HG03575 (cell line): ENCODE results near the gene MYPN.
"Not testable (repeated sequence)": the region's sequence is repeated elsewhere in the genome, so short reads cannot be mapped to it uniquely, and the experiment has no call there.

Experiments
- ATAC-seq: cut with Tn5 transposase; IDR thresholded peaks from one replicate; pipeline ENCODE4 v1.9.1; 2021; ENCODE audit not compliant: unreplicated experiment, insufficient number of reproducible peaks, low FRiP score; ENCODE audit errors: extremely low read depth

The MYPN gene

GRCh38 chr10:68239596-68240150 is 130.4 kb downstream of the MYPN start:
- no peak for ATAC-seq

DNA sequence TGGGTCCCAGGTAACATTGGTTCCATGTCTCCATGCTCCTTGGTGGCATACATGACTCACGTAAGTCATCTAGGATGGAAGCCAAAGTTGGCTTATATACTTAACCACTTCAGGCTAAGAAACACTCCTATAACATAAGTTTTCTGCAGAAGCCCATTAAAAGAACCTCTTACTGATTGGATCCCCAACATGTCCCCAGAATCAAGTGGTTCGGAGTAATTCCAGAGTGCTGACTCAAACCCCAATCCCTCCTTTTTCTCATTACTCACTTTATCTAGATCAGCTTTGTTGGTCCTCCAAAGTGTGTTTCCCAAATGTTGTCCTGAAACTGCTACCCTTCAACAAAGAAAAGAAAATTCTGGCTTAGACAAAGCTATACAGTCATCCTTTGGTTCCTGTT is 132.8 kb downstream of the MYPN start:
- no peak for ATAC-seq

- not testable (repeated sequence) for ATAC-seq
Observed at GRCh38 chr10:68246397-68246796, 137.1 kb downstream of the MYPN start.

GRCh38 chr10:68247931-68248330 is 138.6 kb downstream of the MYPN start:
- ATAC-seq: no peak

DNA sequence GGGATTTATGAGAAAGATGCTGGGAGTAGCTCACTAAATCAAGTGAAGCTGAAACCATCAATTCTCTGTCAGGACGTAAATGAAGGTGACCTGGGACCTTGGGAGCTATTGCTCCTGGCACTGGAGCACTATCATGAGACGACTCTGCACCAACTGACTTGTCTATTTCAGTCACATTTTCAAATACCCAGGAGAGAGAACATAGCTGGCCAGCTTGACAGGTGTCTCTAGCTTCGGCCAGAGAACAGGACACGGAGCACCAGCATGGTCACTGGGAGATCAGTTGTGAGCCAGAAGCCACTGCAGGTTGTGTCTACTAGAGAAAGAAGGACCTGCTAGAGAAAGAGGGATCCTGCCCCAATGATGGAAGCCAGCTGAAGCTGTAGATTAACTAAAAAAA is 140.0 kb downstream of the MYPN start:
- ATAC-seq: no peak

GRCh38 chr10:68251151-68251550 is 141.9 kb downstream of the MYPN start:
- no peak for ATAC-seq

DNA sequence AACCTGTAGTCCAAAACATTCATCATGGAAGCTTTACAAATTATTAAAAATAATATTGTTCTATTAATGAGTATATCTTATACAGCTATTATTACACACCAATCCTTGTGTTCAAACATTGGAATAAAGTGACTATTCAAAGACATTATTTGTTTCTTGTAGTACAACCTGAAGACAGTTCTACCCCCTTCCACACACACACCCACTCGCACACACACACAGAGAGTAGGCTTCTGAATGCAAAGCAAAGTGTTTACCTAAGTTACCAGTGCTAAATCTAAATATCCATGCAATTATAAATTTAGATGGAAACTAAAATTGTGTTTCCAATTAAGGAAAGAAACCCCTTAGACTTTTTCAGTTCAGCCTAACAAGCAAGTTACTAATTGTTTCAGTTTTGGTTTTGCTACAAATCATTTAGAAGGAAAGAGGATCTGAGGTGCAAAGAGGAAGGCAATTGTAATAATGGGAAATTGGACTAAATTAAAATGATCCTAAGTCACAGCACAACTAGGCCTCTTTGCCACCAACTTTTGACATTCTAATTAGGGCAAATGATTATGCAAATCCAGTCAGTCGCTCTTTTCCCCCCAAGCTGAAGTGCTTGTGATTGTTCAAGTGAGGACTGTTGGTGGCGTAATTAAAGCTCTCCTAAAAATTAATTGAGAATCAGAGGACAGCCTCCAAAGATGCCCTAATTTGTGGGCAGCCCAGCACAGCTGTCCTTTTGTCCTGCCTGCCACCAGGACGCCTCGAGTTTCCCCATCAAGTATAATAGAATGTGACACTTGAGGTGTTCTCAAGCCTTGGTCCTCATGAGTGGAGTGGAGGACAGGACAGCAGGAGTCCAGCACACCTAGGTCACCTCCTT is 142.6 kb downstream of the MYPN start:
- no peak for ATAC-seq

GRCh38 chr10:68253346-68253745 is 144.1 kb downstream of the MYPN start:
- no peak for ATAC-seq

GRCh38 chr10:68261132-68261856 is 152.0 kb downstream of the MYPN start:
- no peak for ATAC-seq
